AG09319 (cell line): ENCODE measurements around the gene TAS2R38.

Experiments used
- DNase-seq: peaks from one replicate; pipeline ENCODE4 v3.0.0-alpha.2; 2010; ENCODE audit warnings: low read depth; ENCODE audit errors: extremely low read depth
- CTCF ChIP-seq: IDR thresholded peaks from 2 replicates; pipeline ENCODE4 v1.5.1; 2011; ENCODE audit warnings: low read depth, mild to moderate bottlenecking, inconsistent platforms, low read length, moderate library complexity

The TAS2R38 gene

GRCh38 chr7:141973673-141974072 is at the start of gene TAS2R38:
TAS2R38 (minus strand) TSS chr7:141973773; CDS start chr7:141973689, 84 bp downstream.
- no peak for TF ChIP-seq CTCF
- no peak for DNase-seq

- TF ChIP-seq CTCF = no peak
- no peak for DNase-seq
Observed at GRCh38 chr7:142018154-142018553, 44.6 kb upstream of the TAS2R38 start.

GRCh38 chr7:142017451-142017850 is 43.9 kb upstream of the TAS2R38 start:
- no peak for DNase-seq
- no peak for TF ChIP-seq CTCF

GRCh38 chr7:142012825-142013511 is 39.4 kb upstream of the TAS2R38 start:
- DNase-seq = no peak
- no peak for TF ChIP-seq CTCF

- DNase-seq = no peak
Observed at GRCh38 chr7:142010952-142011548, 37.5 kb upstream of the TAS2R38 start.

GRCh38 chr7:142009187-142009586 is 35.6 kb upstream of the TAS2R38 start:
- no peak for DNase-seq
- TF ChIP-seq CTCF = no peak

More at GRCh38 chr7:142010952-142011548, 37.5 kb upstream of the TAS2R38 start:
- no peak for TF ChIP-seq CTCF

- DNase-seq = no peak
- TF ChIP-seq CTCF = no peak
Observed at GRCh38 chr7:142006577-142006976, 33.0 kb upstream of the TAS2R38 start.
